ENCODE data around the gene BANP. TPM values are rescaled to one million over a fixed set of nuclear protein-coding genes. Genes with fewer than 3 reads are reported as not detected.

Gene BANP
- total and polyA plus RNA-seq, 2 donors (not counting 1 experiment from before 2014, with no cell fraction given) = 9.3 to 31.0 TPM

GRCh38 chr16:88003736-88004135 is 52.5 kb downstream of the BANP start:
- Histone ChIP-seq H3K4me2 (ENCODE audit: extremely low read depth, insufficient read depth, low read length) (no peak overlapping the region), H3K27ac (ENCODE audit: insufficient read depth, low read length) (no peak overlapping the region), H3K4me1 (ENCODE audit: control insufficient read depth, extremely low read depth, insufficient read depth, low read length) (no peaks in the 10 kb centered on the region), H3K4me3 (replicated peaks in 1 of 4; ENCODE audit: control extremely low read depth in 1 of 4, insufficient read depth in 1 of 4, low read depth in 3 of 4, low read length in 4 of 4) (no peak overlapping the region), H3K27me3 (ENCODE audit: control insufficient read depth, insufficient read depth, low read length) (no peaks in the 10 kb centered on the region), H3K36me3 (ENCODE audit: control insufficient read depth, insufficient read depth, low read length) (peaks cover 6% of the 10 kb centered on the region), H3K9me3 (ENCODE audit: control insufficient read depth, insufficient read depth, low read depth, low read length) (no peaks in the 10 kb centered on the region), H2AFZ (ENCODE audit: low read length) (no peak overlapping the region), H3K79me2 (ENCODE audit: control insufficient read depth, insufficient read depth, low read length) (no peaks in the 10 kb centered on the region), H4K20me1 (ENCODE audit: control insufficient read depth, extremely low read depth, insufficient read depth, low read length) (no peaks in the 10 kb centered on the region), H3K9ac (ENCODE audit: insufficient read depth, low read length) (no peak overlapping the region)
- TF ChIP-seq CTCF (conservative IDR thresholded peaks at IDR 0.05 in 1 of 2, IDR thresholded peaks at IDR 0.05 in 1 of 2; ENCODE audit: low read depth in 1 of 2, low read length in 2 of 2) (no peak), EZH2 (IDR thresholded peaks at IDR 0.05; ENCODE audit: low read length, missing control alignments) (no peak)
- no peak for DNase-seq (ENCODE audit: low read depth in 2 of 2)

GRCh38 chr16:88004391-88004790 is 53.2 kb downstream of the BANP start:
- H3K4me3 ChIP-seq (replicated peaks in 1 of 4; ENCODE audit: control extremely low read depth in 1 of 4, insufficient read depth in 1 of 4, low read depth in 3 of 4, low read length in 4 of 4) = no peak overlapping the region
- no peaks in the 10 kb centered on the region for H3K79me2 ChIP-seq (ENCODE audit: control insufficient read depth, insufficient read depth, low read length)
- no peaks in the 10 kb centered on the region for H4K20me1 ChIP-seq (ENCODE audit: control insufficient read depth, extremely low read depth, insufficient read depth, low read length)
- H3K27ac ChIP-seq (ENCODE audit: insufficient read depth, low read length) = no peak overlapping the region
- no peak overlapping the region for H3K4me2 ChIP-seq (ENCODE audit: extremely low read depth, insufficient read depth, low read length)
- H2AFZ ChIP-seq (ENCODE audit: low read length) = no peak overlapping the region
- H3K9me3 ChIP-seq (ENCODE audit: control insufficient read depth, insufficient read depth, low read depth, low read length) = no peaks in the 10 kb centered on the region
- H3K4me1 ChIP-seq (ENCODE audit: control insufficient read depth, extremely low read depth, insufficient read depth, low read length) = no peaks in the 10 kb centered on the region
- no peak overlapping the region for H3K9ac ChIP-seq (ENCODE audit: insufficient read depth, low read length)
- H3K27me3 ChIP-seq (ENCODE audit: control insufficient read depth, insufficient read depth, low read length) = no peaks in the 10 kb centered on the region
- no peak for TF ChIP-seq CTCF (conservative IDR thresholded peaks at IDR 0.05 in 1 of 2, IDR thresholded peaks at IDR 0.05 in 1 of 2; ENCODE audit: low read depth in 1 of 2, low read length in 2 of 2)
- no peak for TF ChIP-seq EZH2 (IDR thresholded peaks at IDR 0.05; ENCODE audit: low read length, missing control alignments)
- no peak for DNase-seq (ENCODE audit: low read depth in 2 of 2)
- peaks cover 5% of the 10 kb centered on the region for H3K36me3 ChIP-seq (ENCODE audit: control insufficient read depth, insufficient read depth, low read length)

GRCh38 chr16:88005181-88005581 is 53.9 kb downstream of the BANP start:
- Histone ChIP-seq H3K36me3 (ENCODE audit: control insufficient read depth, insufficient read depth, low read length) (peaks cover 6% of the 10 kb centered on the region), H3K4me3 (replicated peaks in 1 of 4; ENCODE audit: control extremely low read depth in 1 of 4, insufficient read depth in 1 of 4, low read depth in 3 of 4, low read length in 4 of 4) (no peak overlapping the region), H4K20me1 (ENCODE audit: control insufficient read depth, extremely low read depth, insufficient read depth, low read length) (no peaks in the 10 kb centered on the region), H3K27ac (ENCODE audit: insufficient read depth, low read length) (no peak overlapping the region), H2AFZ (ENCODE audit: low read length) (no peak overlapping the region), H3K4me1 (ENCODE audit: control insufficient read depth, extremely low read depth, insufficient read depth, low read length) (no peaks in the 10 kb centered on the region), H3K79me2 (ENCODE audit: control insufficient read depth, insufficient read depth, low read length) (no peaks in the 10 kb centered on the region), H3K4me2 (ENCODE audit: extremely low read depth, insufficient read depth, low read length) (no peak overlapping the region), H3K27me3 (ENCODE audit: control insufficient read depth, insufficient read depth, low read length) (no peaks in the 10 kb centered on the region), H3K9ac (ENCODE audit: insufficient read depth, low read length) (no peak overlapping the region), H3K9me3 (ENCODE audit: control insufficient read depth, insufficient read depth, low read depth, low read length) (no peaks in the 10 kb centered on the region)
- no peak for DNase-seq (ENCODE audit: low read depth in 2 of 2)
- TF ChIP-seq EZH2 (IDR thresholded peaks at IDR 0.05; ENCODE audit: low read length, missing control alignments) (no peak), CTCF (conservative IDR thresholded peaks at IDR 0.05 in 1 of 2, IDR thresholded peaks at IDR 0.05 in 1 of 2; ENCODE audit: low read depth in 1 of 2, low read length in 2 of 2) (peak in 1 of 2 donors; percentile 13)

Measured in fibroblast of lung (primary cell).